H1 (cell line): ENCODE measurements around the gene KRT75. TPM values are rescaled to one million over a fixed set of nuclear protein-coding genes. Genes with fewer than 3 reads are reported as not detected.

Experiments
- CTCF ChIA-PET: fragments of 300-600 bp; sonication (Branson Sonifier 250); formaldehyde crosslinking; loops from one replicate; lab custom pipeline; 2021; ENCODE audit not compliant: partially characterized antibody; lab: Charles Lee
- POLR2A ChIA-PET: fragments of 300-600 bp; sonication (Branson Sonifier 250); formaldehyde crosslinking; loops from one replicate; lab custom pipeline; 2021; ENCODE audit warnings: inconsistent platforms; ENCODE audit not compliant: partially characterized antibody; lab: Charles Lee
- DNase-seq, 2 experiments: peaks; one replicate each; pipeline versions ENCODE4 v3.0.0 to v3.0.0-alpha.2; 2010 to 2022; ENCODE audit warnings: low spot score in 2 of 2, low read depth in 1 of 2, mixed read lengths in 1 of 2
- FAIRE-seq: peaks from 2 replicates; lab custom pipeline; 2011; peaks lifted over from hg19 to GRCh38; lab: Jason Lieb, UNC
- H2AFZ ChIP-seq: 2 replicates; pipeline ENCODE4 v1.8.1; 2012; ENCODE audit warnings: low read length, inconsistent platforms
- H2AK5ac ChIP-seq: 2 replicates; pipeline ENCODE4 v1.6.1; 2013; ENCODE audit warnings: low read depth, low read length
- H2BK120ac ChIP-seq: replicated peaks from 2 replicates; pipeline ENCODE3; 2013; ENCODE audit warnings: low read depth, low read length, inconsistent platforms
- H2BK12ac ChIP-seq: 2 replicates; pipeline ENCODE4 v1.6.1; 2013; ENCODE audit warnings: low read depth, low read length
- H2BK15ac ChIP-seq: 2 replicates; pipeline ENCODE4 v1.6.1; 2013; ENCODE audit warnings: low read length
- H2BK20ac ChIP-seq: 2 replicates; pipeline ENCODE4 v1.6.1; 2013; ENCODE audit warnings: low read length
- H2BK5ac ChIP-seq: 2 replicates; pipeline ENCODE4 v1.6.1; 2013; ENCODE audit warnings: low read depth, low read length
- H3K14ac ChIP-seq: 2 replicates; pipeline ENCODE4 v1.6.1; 2013; ENCODE audit warnings: inconsistent platforms; ENCODE audit not compliant: insufficient read length
- H3K18ac ChIP-seq: 2 replicates; pipeline ENCODE4 v1.6.1; 2013; ENCODE audit warnings: low read length; ENCODE audit errors: extremely low read depth
- H3K23ac ChIP-seq: 2 replicates; pipeline ENCODE4 v1.6.1; 2013; ENCODE audit warnings: inconsistent platforms; ENCODE audit not compliant: insufficient read length
- H3K23me2 ChIP-seq: 2 replicates; pipeline ENCODE4 v1.6.1; 2013; ENCODE audit warnings: low read depth, low read length
- H3K27ac ChIP-seq: 2 replicates; pipeline ENCODE4 v1.6.1; 2011; ENCODE audit warnings: low read depth, low read length, inconsistent platforms
- H3K27me3 ChIP-seq, 4 experiments: replicated peaks in 1 of 4; 1 replicate in 1 of 4; 2 replicates in 3 of 4; pipeline versions ENCODE4 v1.6.1 to v1.8.1; 2011 to 2013; ENCODE audit warnings: low read length in 3 of 4, mild to moderate bottlenecking in 3 of 4, inconsistent platforms in 2 of 4, mixed read lengths in 2 of 4, moderate library complexity in 1 of 4; ENCODE audit not compliant: control insufficient read depth in 3 of 4, insufficient read depth in 3 of 4; ENCODE audit errors: extremely low read depth in 1 of 4
- H3K36me3 ChIP-seq, 4 experiments: 2 replicates each; pipeline versions ENCODE4 v1.6.1 to v1.8.1; 2011 to 2013; ENCODE audit warnings: mild to moderate bottlenecking in 4 of 4, low read length in 3 of 4, moderate library complexity in 2 of 4, control low read depth in 1 of 4, inconsistent platforms in 1 of 4; ENCODE audit not compliant: insufficient read depth in 4 of 4, control insufficient read depth in 2 of 4
- H3K4ac ChIP-seq: replicated peaks from 2 replicates; pipeline ENCODE3; 2013; ENCODE audit warnings: low read length, low read depth, mixed read lengths, inconsistent platforms; ENCODE audit not compliant: insufficient read length
- H3K4me1 ChIP-seq, 4 experiments: replicated peaks in 1 of 4; 1 replicate in 1 of 4; 2 replicates in 3 of 4; pipeline versions ENCODE4 v1.6.1 to v1.8.1; 2011 to 2013; ENCODE audit warnings: low read length in 3 of 4, inconsistent platforms in 2 of 4, mixed read lengths in 1 of 4; ENCODE audit not compliant: insufficient read depth in 4 of 4, control insufficient read depth in 3 of 4
- H3K4me2 ChIP-seq, 2 experiments: 2 replicates each; pipeline versions ENCODE4 v1.6.1 to v1.8.1; 2011 to 2013; ENCODE audit warnings: low read depth in 2 of 2, low read length in 2 of 2, control low read depth in 1 of 2, inconsistent platforms in 1 of 2, mild to moderate bottlenecking in 1 of 2; ENCODE audit not compliant: insufficient read depth in 1 of 2
- H3K4me3 ChIP-seq, 4 experiments: fragments of 200-600, 300-600 bp in 1 of 4; sonication (generic), shearing (Covaris generic), sonication (Bioruptor Twin) in 1 of 4; 2 replicates each; pipeline versions ENCODE4 v1.5.1 to v1.8.1; 2011 to 2016; ENCODE audit warnings: low read length in 4 of 4, low read depth in 3 of 4, control low read depth in 2 of 4, inconsistent platforms in 2 of 4, mild to moderate bottlenecking in 2 of 4, mixed read lengths in 1 of 4, moderate library complexity in 1 of 4; ENCODE audit not compliant: insufficient read depth in 2 of 4; ENCODE audit errors: extremely low read depth in 1 of 4
- H3K56ac ChIP-seq: replicated peaks from 2 replicates; pipeline ENCODE3; 2013; ENCODE audit warnings: low read depth, mild to moderate bottlenecking, mixed read lengths, low read length, inconsistent platforms; ENCODE audit not compliant: insufficient read length
- H3K79me1 ChIP-seq: 2 replicates; pipeline ENCODE4 v1.6.1; 2013; ENCODE audit warnings: low read depth, low read length, control low read depth
- H3K79me2 ChIP-seq, 2 experiments: 2 replicates each; pipeline versions ENCODE4 v1.6.1 to v1.8.1; 2012 to 2013; ENCODE audit warnings: low read length in 2 of 2, mild to moderate bottlenecking in 2 of 2, inconsistent platforms in 1 of 2; ENCODE audit not compliant: insufficient read depth in 2 of 2, control insufficient read depth in 1 of 2
- H3K9ac ChIP-seq, 4 experiments: replicated peaks in 1 of 4; 1 replicate in 1 of 4; 2 replicates in 3 of 4; pipeline versions ENCODE4 v1.6.1 to v1.8.1; 2011 to 2013; ENCODE audit warnings: low read depth in 3 of 4, low read length in 3 of 4, control low read depth in 2 of 4, mild to moderate bottlenecking in 2 of 4, moderate library complexity in 2 of 4, inconsistent platforms in 1 of 4; ENCODE audit errors: extremely low read depth in 1 of 4
- H3K9me3 ChIP-seq, 2 experiments: 2 replicates each; pipeline versions ENCODE4 v1.6.1 to v1.8.1; 2012 to 2013; ENCODE audit warnings: mild to moderate bottlenecking in 2 of 2, moderate library complexity in 2 of 2, control low read depth in 1 of 2, inconsistent platforms in 1 of 2, low read depth in 1 of 2, low read length in 1 of 2, mixed read lengths in 1 of 2; ENCODE audit not compliant: insufficient read depth in 2 of 2
- H4K20me1 ChIP-seq, 2 experiments: replicated peaks in 1 of 2; 2 replicates each; pipeline versions ENCODE3 to v1.8.1; 2011 to 2013; ENCODE audit warnings: inconsistent platforms in 2 of 2, low read length in 2 of 2, mild to moderate bottlenecking in 1 of 2; ENCODE audit not compliant: insufficient read depth in 2 of 2, control insufficient read depth in 1 of 2
- H4K5ac ChIP-seq: 2 replicates; pipeline ENCODE4 v1.6.1; 2013; ENCODE audit warnings: low read length, low read depth, mixed read lengths, inconsistent platforms; ENCODE audit not compliant: insufficient read length
- H4K8ac ChIP-seq: 2 replicates; pipeline ENCODE4 v1.8.0; 2013; ENCODE audit warnings: mild to moderate bottlenecking, moderate library complexity, low read length, inconsistent platforms; ENCODE audit not compliant: insufficient read depth; ENCODE audit errors: extremely low read depth
- H4K91ac ChIP-seq: replicated peaks from 2 replicates; pipeline ENCODE3; 2013; ENCODE audit warnings: low read length, mixed read lengths, inconsistent platforms; ENCODE audit not compliant: insufficient read length
- EGR1 ChIP-seq: IDR thresholded peaks from 2 replicates; pipeline ENCODE4 v1.6.1; 2011; ENCODE audit warnings: low read depth, low read length, borderline replicate concordance
- MAFK ChIP-seq: IDR thresholded peaks from 2 replicates; pipeline ENCODE4 v1.6.1; 2012; ENCODE audit warnings: low read depth, mild to moderate bottlenecking, improper control_type of control experiment, low read length
- SP4 ChIP-seq: IDR thresholded peaks from 2 replicates; pipeline ENCODE4 v1.6.1; 2012; ENCODE audit warnings: low read length, inconsistent platforms
- SUZ12 ChIP-seq: fragments of 200-600 bp; sonication (generic); IDR thresholded peaks from 2 replicates; pipeline ENCODE4 v1.6.1; 2012; ENCODE audit warnings: mild to moderate bottlenecking, inconsistent platforms, low read length, moderate library complexity, mixed read lengths
- ZNF274 ChIP-seq: IDR thresholded peaks from 2 replicates; pipeline ENCODE4 v1.7.0; 2012; ENCODE audit warnings: low read length, borderline replicate concordance; ENCODE audit errors: extremely low read depth
- WGBS, 2 experiments: shearing (Covaris generic) in 1 of 2; methylation state at CpG; one replicate each; pipeline versions ENCODE4 v1.1.6 to v1.1.7; 2013 to 2015; ENCODE audit warnings: low lambda C conversion rate in 2 of 2, mixed read lengths in 2 of 2, inconsistent platforms in 1 of 2, low coverage in 1 of 2, missing lambda C conversion rate in 1 of 2; ENCODE audit not compliant: insufficient replicate concordance in 2 of 2, insufficient coverage in 1 of 2, insufficient read length in 1 of 2; ENCODE audit errors: extremely low coverage in 1 of 2, missing lambda C conversion rate in 1 of 2; 5-methylcytosine and 5-hydroxymethylcytosine counted together
- polyA plus RNA-seq, 7 experiments: library from polyadenylated mRNA; depleted of rRNA in 3 of 7; stranded (reverse) in 5 of 7; unstranded in 2 of 7; fragments of >200 nt in 5 of 7; fragments of 200-250 nt in 2 of 7; gene quantifications; 1 replicate in 5 of 7; 2 replicates in 1 of 7; 4 replicates in 1 of 7; pipeline versions ENCODE4 v1.2.1 to v1.2.3, GENCODE V29; 2011 to 2013; ENCODE audit warnings: missing spikeins in 2 of 7, mixed read lengths in 2 of 7
- total RNA-seq: library from RNA; stranded (reverse); fragmentation: NEBNext Ultra II Directional; extraction: Animal tissue kit (Norgen Biotek cat#: 25700); gene quantifications from 2 replicates; pipeline ENCODE4 v1.2.1, GENCODE V29; 2021
- TF ChIP-seq, protein P1 (sequence below), 3 experiments: IDR thresholded peaks; 1 replicate in 2 of 3; 2 replicates in 1 of 3; pipeline versions ENCODE4 v1.5.1 to v1.6.1; 2011; ENCODE audit warnings: low read length in 3 of 3, mild to moderate bottlenecking in 3 of 3, inconsistent platforms in 2 of 3, low read depth in 1 of 3, moderate library complexity in 1 of 3; ENCODE audit not compliant: insufficient read depth in 1 of 3; ENCODE audit errors: control extremely low read depth in 1 of 3

Gene KRT75
- total and polyA plus RNA-seq, 2 of the 8 experiments (the other 6 are each of a cell fraction or from before 2014, with no cell fraction given), result not detected

DNA sequence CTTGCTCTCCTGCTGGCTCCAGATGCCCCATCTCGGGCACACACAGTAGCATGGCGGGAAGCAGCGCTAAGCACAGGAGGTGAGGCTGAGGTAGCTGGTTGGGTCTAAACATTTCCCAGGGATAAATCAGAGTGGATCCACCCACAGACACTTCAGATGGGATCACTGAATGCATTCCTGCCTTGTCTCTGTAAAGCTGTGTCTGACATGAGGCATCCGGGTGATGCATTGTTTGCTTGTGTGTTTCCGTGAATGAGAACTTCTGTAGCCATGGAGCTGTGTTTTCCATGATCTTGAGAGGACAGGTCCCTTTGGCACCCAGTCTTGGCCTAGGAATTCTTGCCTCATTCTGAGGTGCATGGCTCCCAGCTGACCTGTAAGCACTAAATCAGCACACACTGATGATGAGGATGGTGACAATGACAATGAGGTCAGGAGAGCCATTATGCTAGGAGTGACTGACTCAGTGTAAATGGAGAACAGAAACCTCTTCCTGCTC lies 6.7 kb upstream of the KRT75 start:
- Histone ChIP-seq H3K56ac (no peak overlapping the region), H3K4me3 (no peak overlapping the region), H2AFZ (no peak overlapping the region), H3K27ac (no peak overlapping the region), H3K36me3 (no peaks in the 10 kb centered on the region), H3K9me3 (no peaks in the 10 kb centered on the region), H2BK15ac (no peak overlapping the region), H2AK5ac (no peak overlapping the region; the same call in 1 of the 2 replicates), H4K5ac (no peak overlapping the region), H3K14ac (no peak overlapping the region), H3K79me1 (no peaks in the 10 kb centered on the region), H2BK120ac (no peak overlapping the region), H3K18ac (no peak overlapping the region), H3K4me1 (peaks cover 0 to 5% (median 3%) of the 10 kb centered on the region in 4 experiments; a peak in 3 of 7 replicates), H2BK12ac (no peak overlapping the region), H4K8ac (no peak overlapping the region), H3K79me2 (no peaks in the 10 kb centered on the region), H3K4ac (no peak overlapping the region), H3K4me2 (no peak overlapping the region), H4K20me1 (no peaks in the 10 kb centered on the region), H3K9ac (no peak overlapping the region), H3K23me2 (no peaks in the 10 kb centered on the region), H3K27me3 (no peaks in the 10 kb centered on the region; a peak in 2 of 7 replicates), H3K23ac (no peak overlapping the region), H4K91ac (no peak overlapping the region), H2BK20ac (no peak overlapping the region), H2BK5ac (no peak overlapping the region)
- POLR2A ChIA-PET, result interaction anchor here (0.6 kb wide), 1 partner anchor 311 kb away, joined by 4 read pairs; no protein-coding TSS in a partner anchor
- DNase-seq, result no peak
- no peak for FAIRE-seq
- TF ChIP-seq MAFK (no peak), ZNF274 (no peak), SUZ12 (no peak), SP4 (no peak), EGR1 (no peak)
- TF ChIP-seq, protein P1, sequence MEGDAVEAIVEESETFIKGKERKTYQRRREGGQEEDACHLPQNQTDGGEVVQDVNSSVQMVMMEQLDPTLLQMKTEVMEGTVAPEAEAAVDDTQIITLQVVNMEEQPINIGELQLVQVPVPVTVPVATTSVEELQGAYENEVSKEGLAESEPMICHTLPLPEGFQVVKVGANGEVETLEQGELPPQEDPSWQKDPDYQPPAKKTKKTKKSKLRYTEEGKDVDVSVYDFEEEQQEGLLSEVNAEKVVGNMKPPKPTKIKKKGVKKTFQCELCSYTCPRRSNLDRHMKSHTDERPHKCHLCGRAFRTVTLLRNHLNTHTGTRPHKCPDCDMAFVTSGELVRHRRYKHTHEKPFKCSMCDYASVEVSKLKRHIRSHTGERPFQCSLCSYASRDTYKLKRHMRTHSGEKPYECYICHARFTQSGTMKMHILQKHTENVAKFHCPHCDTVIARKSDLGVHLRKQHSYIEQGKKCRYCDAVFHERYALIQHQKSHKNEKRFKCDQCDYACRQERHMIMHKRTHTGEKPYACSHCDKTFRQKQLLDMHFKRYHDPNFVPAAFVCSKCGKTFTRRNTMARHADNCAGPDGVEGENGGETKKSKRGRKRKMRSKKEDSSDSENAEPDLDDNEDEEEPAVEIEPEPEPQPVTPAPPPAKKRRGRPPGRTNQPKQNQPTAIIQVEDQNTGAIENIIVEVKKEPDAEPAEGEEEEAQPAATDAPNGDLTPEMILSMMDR (IDR thresholded peaks at IDR 0.05; ENCODE audit: control extremely low read depth in 1 of 3, insufficient read depth in 1 of 3, low read depth in 1 of 3, low read length in 3 of 3), result no peak
- CTCF ChIA-PET, result interaction anchor here (0.7 to 3.1 kb wide), 9 partner anchors 10 to 430 kb away, joined by 3 to 12 read pairs (median 3); no protein-coding TSS in a partner anchor
- 93% methylated on average over 5 of the region's 5 CpGs; no CpG with 5 or more reads in 1 of the 2 experiments for WGBS, 2 experiments
